AG10803 (cell line): ENCODE data around the gene KCNN4.
"Not testable (repeated sequence)": the region's sequence is repeated elsewhere in the genome, so short reads cannot be mapped to it uniquely, and the experiment has no call there.

ENCODE experiments used
- DNase-seq: peaks from one replicate; pipeline ENCODE4 v3.0.0; 2010; ENCODE audit warnings: low read depth
- H3K4me3 ChIP-seq: 2 replicates; pipeline ENCODE4 v1.5.1; 2011; ENCODE audit warnings: mild to moderate bottlenecking, low read length, control low read depth
- CTCF ChIP-seq: conservative IDR thresholded peaks from 2 replicates; pipeline ENCODE4 v1.5.1; 2011; ENCODE audit warnings: mild to moderate bottlenecking, low read length, control low read depth, inconsistent platforms

The KCNN4 gene

GRCh38 chr19:43773725-43774102 lies 7.1 kb downstream of the KCNN4 start:
- no peak overlapping the region for H3K4me3 ChIP-seq
- no peak for DNase-seq
- TF ChIP-seq CTCF, result no peak

DNA sequence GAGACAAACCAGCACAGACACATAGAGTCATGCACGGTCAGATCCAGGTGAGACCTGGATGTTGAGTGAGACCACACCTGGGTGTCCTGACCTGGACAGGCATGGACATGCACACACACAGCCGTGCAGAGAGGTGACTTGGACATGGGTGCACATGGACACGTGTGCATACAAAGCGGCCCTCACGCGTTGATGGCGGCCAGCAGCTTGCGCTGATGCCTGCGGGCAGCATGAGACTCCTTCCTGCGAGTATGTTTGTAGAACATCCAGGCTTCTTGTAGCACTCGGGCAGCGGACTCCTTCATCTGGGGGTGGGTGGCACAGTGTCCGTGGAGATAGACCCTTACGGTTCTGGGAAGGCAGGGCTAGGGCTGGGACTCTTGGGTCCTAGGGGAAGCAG lies 11.5 kb downstream of the KCNN4 start:
- DNase-seq, result no peak
- no peak overlapping the region for H3K4me3 ChIP-seq
- no peak for TF ChIP-seq CTCF

DNA sequence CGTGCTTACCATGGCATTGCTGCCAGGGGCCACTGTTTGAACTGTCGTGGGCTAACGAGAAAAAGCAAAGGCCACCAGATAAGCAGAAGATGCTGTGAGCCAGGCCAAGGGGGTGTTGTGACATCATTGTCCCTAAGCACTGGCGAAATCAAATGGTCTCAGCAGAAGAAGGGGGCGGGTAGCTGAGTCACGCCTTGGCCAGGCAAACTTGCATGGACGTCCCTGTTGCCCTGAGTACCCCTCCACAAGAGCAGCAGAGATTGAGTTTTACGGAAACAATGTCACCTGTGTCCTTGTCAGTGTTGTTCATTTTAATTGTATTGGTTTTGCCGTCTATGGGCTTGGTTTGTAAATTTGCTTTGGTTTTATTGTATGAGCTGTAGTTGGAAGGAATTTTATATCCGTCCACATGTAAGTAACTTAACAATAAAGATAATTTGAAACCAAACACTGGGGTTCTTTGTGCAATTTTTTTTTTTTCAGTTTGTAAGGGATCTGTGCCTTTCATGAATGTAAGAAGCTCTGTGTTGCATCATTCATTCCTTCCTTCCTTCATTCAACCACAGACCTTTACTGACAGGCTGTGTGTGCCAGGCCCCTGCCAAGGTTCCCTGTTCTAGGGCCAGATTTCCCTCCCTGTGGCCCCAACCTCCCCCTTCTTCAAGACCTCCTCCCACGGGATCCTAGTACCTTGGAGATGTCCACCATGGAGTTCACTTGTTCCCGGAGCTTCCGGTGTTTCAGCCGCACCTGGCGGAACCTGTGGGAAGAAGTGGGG lies 12.3 kb downstream of the KCNN4 start:
- DNase-seq, result peak; percentile 32
- no peak for TF ChIP-seq CTCF
- no peak overlapping the region for H3K4me3 ChIP-seq

DNA sequence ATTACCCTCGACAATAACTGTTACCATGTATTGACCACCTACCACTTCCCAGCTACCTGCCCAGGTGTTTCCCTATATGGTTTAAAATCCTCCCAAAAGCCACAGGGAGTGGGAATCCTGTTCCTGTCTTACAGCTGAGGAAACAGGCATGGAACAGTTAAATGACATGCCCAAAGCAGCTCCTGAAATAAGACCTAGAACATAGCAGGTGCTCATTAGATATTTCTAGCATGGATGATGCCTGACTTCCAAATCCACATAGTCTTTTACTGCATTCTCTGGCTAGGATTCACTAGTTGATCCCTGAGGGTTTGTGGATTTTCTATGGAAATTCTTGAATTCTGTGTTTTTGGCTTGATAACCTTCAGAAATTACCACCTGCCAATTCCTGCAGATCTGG lies 13.0 kb downstream of the KCNN4 start:
- no peak for TF ChIP-seq CTCF
- H3K4me3 ChIP-seq, result no peak overlapping the region
- DNase-seq, result no peak

DNA sequence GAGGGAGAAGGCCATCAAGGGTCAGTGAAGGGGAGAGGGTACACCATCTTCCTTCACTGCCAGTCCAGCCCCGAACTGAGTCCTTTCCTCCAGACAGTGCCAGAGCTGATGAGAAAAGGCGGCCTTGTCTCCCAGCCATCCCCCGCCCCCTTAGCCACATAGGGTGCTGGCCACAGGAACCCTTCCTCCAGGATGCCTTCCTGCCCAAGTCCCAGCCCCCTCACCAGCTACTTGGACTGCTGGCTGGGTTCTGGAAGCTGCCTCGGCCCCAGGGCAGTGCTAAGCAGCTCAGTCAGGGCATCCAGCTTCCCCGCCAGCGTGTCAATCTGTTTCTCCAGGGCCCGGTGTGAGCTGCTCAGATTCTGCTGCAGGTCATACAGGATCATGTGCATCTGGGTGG lies 13.5 kb downstream of the KCNN4 start:
- DNase-seq, result no peak
- TF ChIP-seq CTCF, result no peak
- no peak overlapping the region for H3K4me3 ChIP-seq

GRCh38 chr19:43766755-43767043 lies 14.1 kb downstream of the KCNN4 start:
- TF ChIP-seq CTCF, result no peak
- no peak overlapping the region for H3K4me3 ChIP-seq
- no peak for DNase-seq

DNA sequence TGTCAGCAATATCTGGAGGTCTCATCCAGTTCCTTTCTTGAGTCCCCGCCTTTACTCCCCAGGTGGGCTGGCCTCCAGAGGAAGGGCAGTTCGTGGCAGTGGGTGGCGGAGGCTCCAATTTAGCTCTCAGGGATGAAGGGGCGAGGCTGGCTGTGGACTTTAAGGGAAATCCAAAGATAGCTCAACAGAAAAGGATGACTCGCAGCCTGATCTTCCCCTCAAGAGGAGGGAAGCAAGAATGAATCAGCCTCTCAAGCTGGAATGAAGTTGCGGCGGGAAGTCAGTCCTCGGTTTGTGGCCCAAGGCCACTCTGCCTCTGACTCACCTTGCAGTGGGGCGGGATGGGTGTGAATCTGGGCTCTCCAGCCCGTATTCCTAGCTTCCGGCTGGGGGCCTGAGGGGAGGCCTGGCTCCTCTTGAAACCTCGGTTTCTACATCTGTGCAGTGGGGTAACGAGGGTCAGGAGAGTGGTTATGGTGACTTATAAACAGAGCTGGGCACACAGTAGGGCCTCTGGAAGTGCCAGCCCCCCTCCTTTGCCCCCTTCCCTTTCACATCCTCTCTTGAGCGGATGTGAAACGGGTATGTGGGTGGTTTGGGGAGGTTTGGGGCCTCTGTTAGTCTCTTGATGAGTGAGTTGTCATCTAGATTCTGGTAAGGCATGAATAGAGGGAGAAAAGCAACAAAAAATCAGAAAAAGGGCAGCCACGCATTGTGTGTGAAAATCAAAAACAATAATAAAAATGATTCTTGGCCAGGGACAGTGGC lies 15.5 kb downstream of the KCNN4 start:
- no peak for TF ChIP-seq CTCF
- H3K4me3 ChIP-seq, result no peak overlapping the region
- DNase-seq, result peak; percentile 96

DNA sequence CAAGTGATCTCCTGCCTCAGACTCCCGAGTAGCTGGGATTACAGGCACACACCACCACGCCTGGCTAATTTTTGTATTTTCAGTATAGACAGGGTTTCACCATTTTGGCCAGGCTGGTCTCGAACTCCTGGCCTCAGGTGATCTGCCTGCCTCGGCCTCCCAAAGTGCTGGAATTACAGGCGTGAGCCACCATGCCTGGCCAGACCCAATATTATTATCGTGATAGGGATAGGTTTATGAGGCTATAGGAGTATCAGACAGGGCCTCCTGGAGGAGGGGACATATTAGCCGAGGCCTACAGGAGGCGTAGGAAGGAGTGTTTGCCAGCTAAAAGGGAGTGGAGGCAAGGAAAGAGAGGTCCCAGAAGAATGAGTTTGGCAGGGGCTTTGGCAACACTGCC lies 16.1 kb downstream of the KCNN4 start:
- H3K4me3 ChIP-seq, DNase-seq: not testable (repeated sequence)
